ENCODE data around the gene GPBP1. TPM values are rescaled to one million over a fixed set of nuclear protein-coding genes. Genes with fewer than 3 reads are reported as not detected.
"Not testable (repeated sequence)": the region's sequence is repeated elsewhere in the genome, so short reads cannot be mapped to it uniquely, and the experiment has no call there.

The GPBP1 gene
- total and polyA plus RNA-seq, 4 donors, result 119 to 147 (median 133) TPM

- H3K4me3 ChIP-seq (ENCODE audit: low read depth, low read length); H3K36me3 ChIP-seq (ENCODE audit: control insufficient read depth, insufficient read depth, low read length); DNase-seq (ENCODE audit: low read depth in 4 of 6, low spot score in 6 of 6); H3K27me3 ChIP-seq (ENCODE audit: control insufficient read depth, insufficient read depth, low read length); H3K9me3 ChIP-seq (ENCODE audit: control insufficient read depth, insufficient read depth, low read length); H3K27ac ChIP-seq (ENCODE audit: low read depth, low read length): not testable (repeated sequence)
- H3K4me1 ChIP-seq (ENCODE audit: control insufficient read depth, insufficient read depth, low read length), result peaks cover 15% of the 10 kb centered on the region
- 94% methylated on average over 2 of the region's 4 CpGs for WGBS (ENCODE audit: insufficient coverage)
Observed at GRCh38 chr5:57187977-57188376, 14.1 kb downstream of the GPBP1 start.

GRCh38 chr5:57189515-57189914 is 15.7 kb downstream of the GPBP1 start:
- H3K9me3 ChIP-seq (ENCODE audit: control insufficient read depth, insufficient read depth, low read length), result no peaks in the 10 kb centered on the region
- peaks cover 12% of the 10 kb centered on the region for H3K4me1 ChIP-seq (ENCODE audit: control insufficient read depth, insufficient read depth, low read length)
- peaks cover 4% of the 10 kb centered on the region for H3K36me3 ChIP-seq (ENCODE audit: control insufficient read depth, insufficient read depth, low read length)
- no peak overlapping the region for H3K4me3 ChIP-seq (ENCODE audit: low read depth, low read length)
- no peak overlapping the region for H3K27ac ChIP-seq (ENCODE audit: low read depth, low read length)
- no peak for DNase-seq (ENCODE audit: low read depth in 4 of 6, low spot score in 6 of 6)
- no peaks in the 10 kb centered on the region for H3K27me3 ChIP-seq (ENCODE audit: control insufficient read depth, insufficient read depth, low read length)
- WGBS (ENCODE audit: insufficient coverage), result 86% methylated on average over 2 of the region's 3 CpGs

DNA sequence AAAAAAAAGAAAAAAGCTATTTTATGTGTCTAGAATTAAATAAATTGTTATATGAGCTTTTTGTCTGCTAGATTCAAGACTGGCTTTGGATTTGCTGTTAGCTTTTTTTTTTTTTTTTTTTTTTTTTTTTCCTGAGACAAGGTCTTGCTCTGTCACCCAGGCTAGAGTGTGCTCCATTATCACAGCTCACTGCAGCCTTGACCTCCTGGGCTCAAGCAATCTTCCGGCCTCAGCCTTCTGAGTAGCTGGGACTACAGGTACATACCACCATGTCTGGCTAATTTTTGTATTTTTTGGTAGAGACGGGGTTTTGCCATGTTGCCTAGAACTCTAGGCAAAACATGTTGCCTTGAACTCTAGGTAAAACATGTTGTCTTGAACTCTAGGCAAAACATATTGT is 16.7 kb downstream of the GPBP1 start:
- WGBS (ENCODE audit: insufficient coverage), result 92% methylated on average over 2 of the region's 2 CpGs
- Histone ChIP-seq H3K27ac (ENCODE audit: low read depth, low read length) (no peak overlapping the region), H3K4me1 (ENCODE audit: control insufficient read depth, insufficient read depth, low read length) (peaks cover 12% of the 10 kb centered on the region), H3K4me3 (ENCODE audit: low read depth, low read length) (no peak overlapping the region), H3K27me3 (ENCODE audit: control insufficient read depth, insufficient read depth, low read length) (no peaks in the 10 kb centered on the region), H3K9me3 (ENCODE audit: control insufficient read depth, insufficient read depth, low read length) (no peaks in the 10 kb centered on the region), H3K36me3 (ENCODE audit: control insufficient read depth, insufficient read depth, low read length) (peaks cover 4% of the 10 kb centered on the region)
- DNase-seq (ENCODE audit: low read depth in 4 of 6, low spot score in 6 of 6), result no peak

- no peak overlapping the region for H3K27ac ChIP-seq (ENCODE audit: low read depth, low read length)
- DNase-seq (ENCODE audit: low read depth in 4 of 6, low spot score in 6 of 6), result no peak
Observed at GRCh38 chr5:57191163-57191562, 17.3 kb downstream of the GPBP1 start.

DNA sequence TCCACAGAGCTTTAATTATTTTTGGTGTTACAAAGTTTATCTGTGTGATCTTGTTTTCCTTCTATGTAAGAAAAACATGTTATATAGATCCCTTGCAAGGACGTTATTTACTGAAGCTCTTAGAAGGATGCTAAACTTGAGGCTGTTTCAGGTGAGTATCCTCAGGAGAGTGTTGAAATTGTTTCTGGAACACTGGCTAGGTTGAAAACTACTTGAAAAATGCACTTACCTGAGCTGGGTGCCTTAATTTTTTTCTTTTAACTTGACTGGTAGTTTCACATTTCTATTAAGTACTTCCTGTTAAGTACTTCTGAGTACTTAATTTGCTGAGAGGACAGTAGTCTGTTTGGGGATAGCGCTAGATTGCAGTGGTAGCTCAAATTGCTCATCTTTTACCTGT is 18.1 kb downstream of the GPBP1 start:
- peaks cover 4% of the 10 kb centered on the region for H3K36me3 ChIP-seq (ENCODE audit: control insufficient read depth, insufficient read depth, low read length)
- H3K4me1 ChIP-seq (ENCODE audit: control insufficient read depth, insufficient read depth, low read length), result peaks cover 12% of the 10 kb centered on the region
- 100% methylated on average over 1 of the region's 2 CpGs for WGBS (ENCODE audit: insufficient coverage)
- H3K27ac ChIP-seq (ENCODE audit: low read depth, low read length), result no peak overlapping the region
- H3K27me3 ChIP-seq (ENCODE audit: control insufficient read depth, insufficient read depth, low read length), result no peaks in the 10 kb centered on the region
- no peak overlapping the region for H3K4me3 ChIP-seq (ENCODE audit: low read depth, low read length)
- no peak for DNase-seq (ENCODE audit: low read depth in 4 of 6, low spot score in 6 of 6)
- no peaks in the 10 kb centered on the region for H3K9me3 ChIP-seq (ENCODE audit: control insufficient read depth, insufficient read depth, low read length)

More at GRCh38 chr5:57191163-57191562, 17.3 kb downstream of the GPBP1 start:
- H3K9me3 ChIP-seq (ENCODE audit: control insufficient read depth, insufficient read depth, low read length), result no peaks in the 10 kb centered on the region
- WGBS (ENCODE audit: insufficient coverage), result 95% methylated on average over 5 of the region's 5 CpGs
- H3K4me3 ChIP-seq (ENCODE audit: low read depth, low read length), result no peak overlapping the region
- no peaks in the 10 kb centered on the region for H3K27me3 ChIP-seq (ENCODE audit: control insufficient read depth, insufficient read depth, low read length)
- peaks cover 4% of the 10 kb centered on the region for H3K36me3 ChIP-seq (ENCODE audit: control insufficient read depth, insufficient read depth, low read length)
- H3K4me1 ChIP-seq (ENCODE audit: control insufficient read depth, insufficient read depth, low read length), result peaks cover 12% of the 10 kb centered on the region

- not testable (repeated sequence) for DNase-seq (ENCODE audit: low read depth in 4 of 6, low spot score in 6 of 6); H3K36me3 ChIP-seq (ENCODE audit: control insufficient read depth, insufficient read depth, low read length); H3K27me3 ChIP-seq (ENCODE audit: control insufficient read depth, insufficient read depth, low read length); H3K9me3 ChIP-seq (ENCODE audit: control insufficient read depth, insufficient read depth, low read length); H3K27ac ChIP-seq (ENCODE audit: low read depth, low read length); H3K4me3 ChIP-seq (ENCODE audit: low read depth, low read length)
- peaks cover 12% of the 10 kb centered on the region for H3K4me1 ChIP-seq (ENCODE audit: control insufficient read depth, insufficient read depth, low read length)
- WGBS (ENCODE audit: insufficient coverage), result 98% methylated on average over 5 of the region's 6 CpGs
Observed at GRCh38 chr5:57192832-57193231, 19.0 kb downstream of the GPBP1 start.

- peaks cover 4% of the 10 kb centered on the region for H3K36me3 ChIP-seq (ENCODE audit: control insufficient read depth, insufficient read depth, low read length)
- no peaks in the 10 kb centered on the region for H3K9me3 ChIP-seq (ENCODE audit: control insufficient read depth, insufficient read depth, low read length)
- WGBS (ENCODE audit: insufficient coverage), result no CpG with 5 or more reads among the region's 3 CpGs
- no peak for DNase-seq (ENCODE audit: low read depth in 4 of 6, low spot score in 6 of 6)
- H3K27ac ChIP-seq (ENCODE audit: low read depth, low read length), result no peak overlapping the region
- no peak overlapping the region for H3K4me3 ChIP-seq (ENCODE audit: low read depth, low read length)
- H3K4me1 ChIP-seq (ENCODE audit: control insufficient read depth, insufficient read depth, low read length), result peaks cover 5% of the 10 kb centered on the region
- H3K27me3 ChIP-seq (ENCODE audit: control insufficient read depth, insufficient read depth, low read length), result no peaks in the 10 kb centered on the region
Observed at GRCh38 chr5:57193757-57194413, 20.0 kb downstream of the GPBP1 start.

GRCh38 chr5:57194653-57195052 is 20.8 kb downstream of the GPBP1 start:
- no CpG with 5 or more reads among the region's 2 CpGs for WGBS (ENCODE audit: insufficient coverage)
- H3K27ac ChIP-seq (ENCODE audit: low read depth, low read length), result no peak overlapping the region
- H3K4me3 ChIP-seq (ENCODE audit: low read depth, low read length), result no peak overlapping the region
- H3K36me3 ChIP-seq (ENCODE audit: control insufficient read depth, insufficient read depth, low read length), result peaks cover 4% of the 10 kb centered on the region
- no peaks in the 10 kb centered on the region for H3K27me3 ChIP-seq (ENCODE audit: control insufficient read depth, insufficient read depth, low read length)
- no peaks in the 10 kb centered on the region for H3K9me3 ChIP-seq (ENCODE audit: control insufficient read depth, insufficient read depth, low read length)
- peaks cover 2% of the 10 kb centered on the region for H3K4me1 ChIP-seq (ENCODE audit: control insufficient read depth, insufficient read depth, low read length)
- no peak for DNase-seq (ENCODE audit: low read depth in 4 of 6, low spot score in 6 of 6)

GRCh38 chr5:57195060-57195459 is 21.2 kb downstream of the GPBP1 start:
- H3K4me1 ChIP-seq (ENCODE audit: control insufficient read depth, insufficient read depth, low read length), result peaks cover 2% of the 10 kb centered on the region
- no peak for DNase-seq (ENCODE audit: low read depth in 4 of 6, low spot score in 6 of 6)
- H3K4me3 ChIP-seq (ENCODE audit: low read depth, low read length), result no peak overlapping the region
- no CpG with 5 or more reads among the region's 2 CpGs for WGBS (ENCODE audit: insufficient coverage)
- no peaks in the 10 kb centered on the region for H3K9me3 ChIP-seq (ENCODE audit: control insufficient read depth, insufficient read depth, low read length)
- no peak overlapping the region for H3K27ac ChIP-seq (ENCODE audit: low read depth, low read length)
- H3K27me3 ChIP-seq (ENCODE audit: control insufficient read depth, insufficient read depth, low read length), result no peaks in the 10 kb centered on the region
- peaks cover 4% of the 10 kb centered on the region for H3K36me3 ChIP-seq (ENCODE audit: control insufficient read depth, insufficient read depth, low read length)

GRCh38 chr5:57199866-57200265 is 26.0 kb downstream of the GPBP1 start:
- H3K27me3 ChIP-seq (ENCODE audit: control insufficient read depth, insufficient read depth, low read length), result no peaks in the 10 kb centered on the region
- no peak overlapping the region for H3K27ac ChIP-seq (ENCODE audit: low read depth, low read length)
- no peak overlapping the region for H3K4me3 ChIP-seq (ENCODE audit: low read depth, low read length)
- no peaks in the 10 kb centered on the region for H3K36me3 ChIP-seq (ENCODE audit: control insufficient read depth, insufficient read depth, low read length)
- H3K9me3 ChIP-seq (ENCODE audit: control insufficient read depth, insufficient read depth, low read length), result no peaks in the 10 kb centered on the region
- H3K4me1 ChIP-seq (ENCODE audit: control insufficient read depth, insufficient read depth, low read length), result peaks cover 5% of the 10 kb centered on the region
- WGBS (ENCODE audit: insufficient coverage), result 100% methylated on average over 2 of the region's 8 CpGs
- no peak for DNase-seq (ENCODE audit: low read depth in 4 of 6, low spot score in 6 of 6)
